Stimulated activated CD8-positive, alpha-beta memory T cell treated with anti-CD3 and anti-CD28 coated beads, Interleukin-7, amount 100 ng/mL, for 4 hours (primary cell): ENCODE results near the gene DHDH.

Experiments used
- DNase-seq, 2 donors: peaks; one replicate each; pipeline ENCODE4 v3.0.0-alpha.2; 2020; ENCODE audit warnings: low read depth in 2 of 2

Gene DHDH

DNA sequence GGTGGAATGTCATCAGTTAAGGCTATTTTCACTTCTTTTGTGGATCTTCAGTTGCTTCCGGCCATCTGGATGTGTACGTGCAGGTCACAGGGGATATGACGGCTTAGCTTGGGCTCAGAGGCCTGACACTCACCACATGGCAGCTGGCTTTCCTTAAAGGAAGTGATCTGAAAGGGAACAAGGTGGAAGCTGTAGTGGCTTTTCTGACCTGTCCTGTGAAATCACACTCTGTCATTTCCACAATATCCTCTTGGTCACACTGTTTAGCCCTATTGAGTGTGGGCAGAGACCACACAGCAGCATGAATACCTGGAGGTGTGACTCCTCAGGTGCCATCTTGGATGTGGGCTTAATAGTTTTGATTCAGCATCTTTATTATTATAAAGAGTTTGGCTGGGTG is 16.7 kb downstream of the DHDH start:
- no peak for DNase-seq

DNA sequence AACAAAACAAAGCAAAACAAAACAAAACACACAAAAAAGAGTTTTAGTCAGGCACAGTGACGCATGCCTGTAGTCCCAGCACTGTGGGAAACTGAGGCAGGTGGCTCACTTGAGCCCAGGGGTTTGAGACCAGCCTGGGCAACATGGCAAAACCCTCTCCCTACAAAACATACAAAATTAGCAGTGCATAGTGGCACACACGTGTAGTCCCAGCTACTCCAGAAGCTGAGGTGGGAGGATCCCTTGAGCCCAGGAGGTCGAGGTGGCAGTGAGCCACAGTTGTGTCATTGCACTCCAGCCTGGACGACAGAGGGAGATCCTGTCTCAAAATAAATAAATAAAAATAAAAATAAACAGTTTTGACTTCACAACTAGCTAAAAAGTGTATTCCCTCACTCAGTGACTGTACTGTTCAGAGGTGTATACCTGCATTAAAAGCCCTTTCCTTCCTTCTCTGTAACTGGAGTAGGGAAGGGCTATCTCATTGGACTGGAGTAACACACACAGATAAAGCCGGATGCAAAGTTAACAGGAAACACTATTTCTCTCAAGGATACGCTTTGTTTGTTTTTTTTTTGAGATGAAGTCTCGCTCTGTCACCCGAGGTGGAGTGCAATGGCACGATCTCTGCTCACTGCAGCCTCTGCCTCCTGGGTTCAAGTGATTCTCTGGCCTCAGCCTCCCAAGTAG is 17.5 kb downstream of the DHDH start:
- no peak for DNase-seq

DNA sequence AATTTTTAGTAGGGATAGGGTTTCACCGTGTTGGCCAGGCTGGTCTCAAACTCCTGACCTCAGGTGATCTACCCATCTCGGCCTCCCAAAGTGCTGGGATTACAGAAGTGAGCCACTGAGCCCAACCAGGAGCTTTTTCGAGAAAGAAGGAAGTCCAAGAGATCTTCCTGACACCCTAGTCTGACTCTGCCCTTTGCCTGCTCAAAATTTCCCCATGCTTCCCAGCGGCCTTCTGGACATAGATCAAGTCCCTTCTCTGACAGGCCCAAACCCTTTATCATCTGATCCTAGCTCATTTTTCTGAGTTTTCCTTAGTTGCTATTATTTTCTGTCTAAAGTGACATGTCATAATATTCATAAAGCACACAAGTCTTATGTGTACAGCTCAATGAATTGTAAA is 19.6 kb downstream of the DHDH start:
- no peak for DNase-seq

DNA sequence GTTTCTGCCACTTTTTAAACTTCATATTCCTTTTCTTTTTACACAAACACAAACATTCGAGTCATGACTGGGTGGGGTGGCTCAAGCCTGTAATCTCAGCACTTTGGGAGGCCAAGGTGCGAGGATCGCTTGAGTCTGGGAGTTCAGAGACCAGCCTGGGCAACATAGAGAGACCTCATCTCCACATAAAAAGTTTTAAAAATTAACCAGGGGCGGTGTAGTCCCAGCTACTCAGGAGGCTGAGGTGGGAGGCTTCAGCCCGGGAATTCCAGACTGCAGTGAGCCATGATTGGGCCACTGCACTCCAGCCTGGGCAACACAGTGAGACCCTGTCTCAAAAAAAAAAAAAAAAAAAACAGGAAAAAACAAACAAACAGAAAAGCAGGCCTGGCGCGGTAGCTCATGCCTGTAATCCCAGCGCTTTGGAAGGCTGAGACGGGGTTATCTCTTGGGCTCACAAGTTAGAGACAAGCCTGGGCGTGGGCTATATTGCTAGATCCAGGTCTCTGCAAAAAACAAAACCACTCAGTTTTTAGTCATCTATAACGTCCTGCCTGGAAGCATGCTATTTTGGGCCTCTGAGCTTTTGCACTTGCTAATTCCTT is 20.6 kb downstream of the DHDH start:
- no peak for DNase-seq

DNA sequence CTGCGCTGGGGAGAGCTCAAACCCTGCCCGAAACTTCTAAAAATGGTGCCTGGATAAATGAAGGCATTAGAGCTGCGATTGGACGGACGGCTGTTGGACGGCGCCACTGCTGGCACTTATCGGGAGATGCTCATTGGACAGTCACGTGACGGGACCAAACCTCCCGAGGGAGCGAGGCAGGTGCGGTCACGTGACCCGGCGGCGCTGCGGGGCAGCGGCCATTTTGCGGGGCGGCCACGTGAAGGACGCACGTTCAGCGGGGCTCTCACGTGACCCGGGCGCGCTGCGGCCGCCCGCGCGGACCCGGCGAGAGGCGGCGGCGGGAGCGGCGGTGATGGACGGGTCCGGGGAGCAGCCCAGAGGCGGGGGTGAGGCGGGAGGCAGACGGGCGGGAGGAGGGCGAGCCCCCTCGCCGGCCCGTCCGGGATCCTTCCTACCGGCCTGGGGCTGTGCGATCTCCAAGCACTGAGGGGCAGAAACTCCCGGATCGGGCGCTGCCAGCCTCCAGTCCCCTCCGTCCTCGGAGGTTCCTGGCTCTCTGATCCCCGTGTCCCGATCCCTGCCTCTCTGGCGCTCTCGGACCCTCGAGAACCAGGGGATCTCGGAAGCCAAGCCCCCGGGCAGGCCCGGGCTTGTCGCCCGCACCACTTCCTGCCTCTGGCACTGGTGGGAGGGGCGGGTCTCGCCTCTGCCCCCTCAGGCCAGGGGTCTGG is 21.3 kb downstream of the DHDH start, which contains the start of gene BAX:
TSS of gene BAX (plus strand) at position 281 of the 713 bp plus-strand sequence. CDS start at position 335, 54 bp downstream.
- DNase-seq, result peak; percentile 73 to 85

DNA sequence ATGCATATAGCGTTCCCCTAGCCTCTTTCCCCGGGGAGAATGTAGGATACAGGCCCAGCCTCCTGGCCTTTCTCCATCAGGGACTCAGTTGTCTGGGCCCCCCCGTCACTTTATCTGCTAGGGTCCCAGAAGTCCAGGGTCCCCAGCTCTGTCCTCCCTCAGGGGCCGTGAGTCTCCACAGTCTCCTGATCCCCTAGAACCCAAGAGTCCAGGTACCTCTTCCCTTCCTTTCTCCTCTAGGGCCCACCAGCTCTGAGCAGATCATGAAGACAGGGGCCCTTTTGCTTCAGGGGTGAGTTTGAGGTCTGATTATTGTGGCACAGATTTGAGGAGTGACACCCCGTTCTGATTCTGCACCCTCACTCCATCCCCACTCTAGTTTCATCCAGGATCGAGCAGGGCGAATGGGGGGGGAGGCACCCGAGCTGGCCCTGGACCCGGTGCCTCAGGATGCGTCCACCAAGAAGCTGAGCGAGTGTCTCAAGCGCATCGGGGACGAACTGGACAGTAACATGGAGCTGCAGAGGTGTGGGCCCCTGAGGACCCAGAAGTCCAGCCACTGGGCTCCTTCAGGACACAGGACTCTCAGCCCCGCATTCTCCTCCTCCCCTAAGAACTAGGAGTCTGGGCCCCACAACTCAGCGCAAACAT is 21.9 kb downstream of the DHDH start:
- DNase-seq, result no peak

DNA sequence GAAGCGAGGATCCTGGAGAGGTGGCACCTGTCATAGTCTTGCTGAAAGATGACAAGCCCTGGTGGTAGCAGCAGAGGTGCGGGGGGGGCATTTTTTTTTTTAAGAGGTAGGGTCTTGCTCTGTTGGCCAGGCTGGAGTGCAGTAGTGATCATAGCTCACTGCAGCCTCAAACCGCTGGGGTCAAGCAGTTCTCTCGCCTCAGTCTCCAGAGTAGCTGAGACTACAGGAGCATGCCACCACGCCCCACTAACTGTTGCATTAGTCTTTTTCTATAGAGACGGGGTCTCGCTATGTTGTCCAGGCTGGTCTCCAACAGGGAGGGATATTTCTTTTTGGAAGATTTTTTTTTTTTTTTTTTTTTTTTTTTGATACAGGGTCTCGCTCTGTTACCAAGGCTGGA is 24.5 kb downstream of the DHDH start:
- no peak for DNase-seq

DNA sequence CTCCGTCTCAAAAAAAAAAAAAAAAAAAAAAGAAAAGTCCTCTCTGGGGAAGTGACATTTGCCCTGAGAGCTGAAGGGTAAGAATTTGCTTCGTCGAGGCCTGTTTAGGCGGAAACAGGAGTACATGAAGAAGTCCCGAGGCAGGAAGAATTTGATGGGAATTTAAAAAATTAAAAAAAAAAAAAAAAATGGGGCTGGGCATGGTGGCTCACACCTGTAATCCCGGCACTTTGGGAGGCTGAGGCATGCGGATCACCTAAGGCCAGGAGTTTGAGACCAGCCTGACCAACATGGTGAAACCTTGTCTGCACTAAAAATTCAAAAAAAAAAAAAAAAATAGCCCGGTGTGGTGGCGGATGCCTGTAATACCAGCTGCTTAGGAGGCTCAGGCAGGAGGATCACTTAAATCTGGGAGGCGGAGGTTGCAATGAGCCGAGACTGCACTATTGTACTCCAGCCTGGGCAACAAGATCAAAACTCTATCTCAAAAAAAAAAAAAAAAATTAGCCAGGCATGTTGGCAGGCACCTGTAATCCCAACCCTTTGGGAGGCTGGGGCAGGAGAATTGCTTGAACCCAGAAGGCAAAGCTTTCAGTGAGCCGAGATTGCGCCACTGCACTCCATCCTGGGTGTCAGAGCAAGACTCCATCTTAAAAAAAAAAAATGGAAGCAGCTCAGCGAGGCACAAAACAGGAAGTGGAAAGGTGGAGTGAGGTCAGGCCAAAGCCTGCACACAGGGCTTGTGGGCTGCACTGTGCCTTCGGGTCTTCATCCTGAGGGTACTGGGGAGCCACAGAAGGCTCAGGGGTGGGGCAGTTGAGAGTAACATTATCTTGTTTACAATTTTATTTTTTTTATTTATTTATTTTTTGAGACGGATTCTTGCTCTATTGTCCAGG is 26.1 kb downstream of the DHDH start:
- DNase-seq, result no peak

DNA sequence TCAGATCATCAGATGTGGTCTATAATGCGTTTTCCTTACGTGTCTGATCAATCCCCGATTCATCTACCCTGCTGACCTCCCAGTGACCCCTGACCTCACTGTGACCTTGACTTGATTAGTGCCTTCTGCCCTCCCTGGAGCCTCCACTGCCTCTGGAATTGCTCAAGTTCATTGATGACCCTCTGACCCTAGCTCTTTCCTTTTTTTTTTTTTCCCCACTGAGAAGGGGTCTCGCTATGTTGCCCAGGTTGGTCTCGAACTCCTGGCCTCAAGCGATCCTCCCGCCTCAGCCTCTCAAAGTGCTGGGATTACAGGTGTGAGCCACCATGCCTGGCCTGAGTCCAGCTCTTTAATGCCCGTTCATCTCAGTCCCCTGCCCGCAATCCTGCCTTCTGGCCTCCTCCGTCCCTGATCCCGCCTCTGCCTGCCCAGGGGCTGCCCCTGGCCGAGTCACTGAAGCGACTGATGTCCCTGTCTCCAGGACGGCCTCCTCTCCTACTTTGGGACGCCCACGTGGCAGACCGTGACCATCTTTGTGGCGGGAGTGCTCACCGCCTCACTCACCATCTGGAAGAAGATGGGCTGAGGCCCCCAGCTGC is 27.7 kb downstream of the DHDH start:
- DNase-seq, result no peak

DNA sequence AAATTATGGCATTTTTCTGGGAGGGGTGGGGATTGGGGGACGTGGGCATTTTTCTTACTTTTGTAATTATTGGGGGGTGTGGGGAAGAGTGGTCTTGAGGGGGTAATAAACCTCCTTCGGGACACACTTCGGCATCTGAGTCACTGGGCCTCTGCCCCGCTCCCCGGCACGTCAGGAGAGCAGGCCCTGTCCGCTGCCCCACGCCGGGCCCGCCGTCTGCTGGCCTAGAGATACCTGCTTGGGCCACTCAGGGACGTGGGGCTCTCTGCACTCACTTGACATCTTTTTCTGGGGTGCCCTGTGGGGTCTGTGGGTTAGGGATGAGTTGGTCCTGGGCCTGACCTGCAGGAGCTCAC is 28.2 kb downstream of the DHDH start:
- no peak for DNase-seq

DNA sequence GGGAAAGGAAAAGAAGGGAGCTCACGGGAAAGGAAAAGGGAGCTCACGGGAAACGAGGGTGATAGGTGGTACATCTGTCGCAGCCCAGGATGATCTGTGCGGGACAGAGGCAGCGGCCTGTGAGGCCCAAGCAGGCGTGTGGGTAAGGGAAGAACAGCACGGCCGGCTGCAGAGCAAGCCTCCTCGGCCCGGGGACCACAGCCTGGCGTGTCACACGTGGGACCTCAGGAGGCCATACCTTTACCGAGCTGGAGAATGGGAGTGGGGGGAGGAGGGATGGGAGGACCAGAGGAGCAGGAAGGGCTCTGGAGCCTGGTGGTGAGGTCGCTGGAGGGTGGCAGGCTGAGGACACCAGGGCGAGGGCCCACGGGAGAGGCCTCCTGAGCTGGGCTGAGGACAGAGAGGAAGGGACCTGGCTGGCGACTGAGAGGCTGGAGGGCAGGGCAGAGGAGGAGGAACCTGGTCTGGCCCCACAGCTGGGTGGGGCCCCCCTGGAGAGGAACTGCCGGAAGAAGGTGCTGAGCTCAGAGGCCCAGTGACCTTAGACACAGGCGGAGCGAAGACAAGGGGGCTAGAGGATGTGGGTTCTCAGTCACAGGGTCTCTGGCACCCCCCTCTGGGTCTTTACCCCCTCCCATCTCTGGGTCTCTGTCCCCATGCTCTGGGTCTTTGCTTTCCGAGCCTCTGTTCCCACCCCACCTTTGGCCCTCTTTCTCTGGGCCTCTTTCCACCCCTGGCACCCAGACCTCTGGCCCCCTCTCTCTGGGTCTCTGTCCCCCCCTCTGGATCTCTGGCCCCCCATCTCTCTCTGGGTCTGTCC is 28.7 kb downstream of the DHDH start:
- DNase-seq, result peak in 1 of 2 donors; percentile 33

DNA sequence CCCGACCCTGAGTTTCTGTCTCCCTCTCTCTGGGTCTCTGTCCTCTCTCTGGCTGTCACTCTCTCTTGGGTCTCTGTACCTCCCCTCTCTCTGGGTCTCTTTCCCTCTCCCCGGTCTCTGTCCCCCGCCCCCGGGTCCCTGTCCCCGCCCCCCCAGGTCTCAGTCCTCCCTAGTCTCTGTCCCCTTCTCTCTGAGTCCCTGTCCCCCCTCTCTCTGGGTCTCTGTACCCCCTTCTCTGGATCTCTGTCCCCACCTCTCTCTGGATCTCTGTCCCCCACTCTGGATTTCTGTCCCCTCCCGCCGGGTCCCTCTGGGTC is 29.3 kb downstream of the DHDH start:
- no peak for DNase-seq

DNA sequence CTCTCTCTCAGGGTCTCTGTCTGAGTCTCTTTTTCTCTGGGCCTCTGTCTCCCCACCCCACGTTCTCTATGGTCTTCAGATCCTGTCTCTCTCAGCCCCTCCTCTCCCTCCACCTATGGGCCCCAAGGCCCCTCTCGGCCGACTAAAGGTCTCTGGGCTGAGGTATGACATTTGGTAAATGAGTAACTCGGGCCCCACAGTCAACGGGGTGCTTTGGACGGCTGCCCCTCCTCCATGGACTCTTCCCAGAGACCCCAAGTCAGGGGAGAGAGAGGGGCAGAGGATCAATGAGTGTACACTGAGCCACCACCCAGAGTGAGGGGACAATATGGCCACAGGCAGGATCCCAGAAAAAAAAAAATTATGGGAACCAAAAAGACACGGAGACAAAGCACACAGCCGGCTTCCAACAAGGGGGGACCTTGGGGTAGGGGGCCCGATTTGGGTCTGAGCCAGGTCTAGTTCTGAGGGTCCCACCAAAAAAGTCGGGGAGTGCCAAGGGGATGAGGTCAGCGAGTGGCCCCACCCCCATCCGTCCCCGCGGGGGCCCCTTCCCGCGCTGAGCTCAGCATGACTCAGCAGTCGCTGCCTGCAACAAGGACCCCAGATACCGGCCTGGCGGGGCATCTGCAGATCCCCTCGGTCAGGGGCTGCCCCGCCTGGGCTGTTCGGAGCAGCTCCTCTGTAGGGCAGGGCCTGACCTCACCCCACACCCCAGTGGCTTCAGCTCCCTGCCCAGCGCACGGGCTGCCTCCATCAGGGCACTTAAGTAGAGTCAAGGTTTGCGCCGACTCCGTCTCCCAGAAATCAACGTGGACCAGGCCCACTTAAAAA is 30.1 kb downstream of the DHDH start:
- DNase-seq, result peak; percentile 24 to 62

DNA sequence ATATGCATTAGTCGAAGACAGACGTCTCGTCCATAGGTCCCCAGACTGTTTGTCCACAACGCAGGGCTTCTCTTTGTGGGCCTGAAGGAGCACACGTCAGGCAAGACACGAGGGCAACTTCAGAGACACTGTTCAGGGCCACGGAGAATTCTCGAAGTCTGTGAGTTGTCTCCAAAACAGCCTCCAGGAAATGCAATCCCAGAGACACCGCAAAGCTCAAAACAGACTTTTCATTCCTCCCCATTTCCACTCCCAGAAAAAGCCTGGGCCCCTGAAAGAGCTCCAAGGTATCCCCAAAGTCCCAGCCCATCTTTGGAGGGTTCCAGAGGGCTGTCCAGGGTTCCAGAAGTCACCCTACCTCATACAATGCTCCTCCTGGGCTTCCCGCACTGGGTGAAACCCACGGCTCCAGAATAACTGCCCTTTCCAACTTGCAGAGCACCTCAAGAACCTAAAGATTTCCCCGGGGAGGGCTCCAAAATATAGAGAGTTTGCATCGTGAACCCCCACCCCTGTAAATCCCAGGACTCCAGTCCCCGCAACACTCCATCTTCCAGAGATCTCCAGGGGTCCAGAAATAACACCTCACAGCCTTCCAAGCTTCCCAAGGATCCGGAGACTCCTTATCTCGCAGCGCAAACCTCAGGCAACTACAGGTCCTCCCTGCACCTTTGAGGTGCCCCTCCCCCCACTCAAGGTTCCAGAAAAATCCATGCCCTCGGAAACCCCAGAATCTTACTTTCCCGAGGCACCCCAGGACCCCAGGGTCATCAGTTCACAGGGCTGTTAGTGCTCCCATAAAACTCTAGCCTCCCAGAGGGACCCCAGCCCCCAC is 30.9 kb downstream of the DHDH start:
- no peak for DNase-seq

DNA sequence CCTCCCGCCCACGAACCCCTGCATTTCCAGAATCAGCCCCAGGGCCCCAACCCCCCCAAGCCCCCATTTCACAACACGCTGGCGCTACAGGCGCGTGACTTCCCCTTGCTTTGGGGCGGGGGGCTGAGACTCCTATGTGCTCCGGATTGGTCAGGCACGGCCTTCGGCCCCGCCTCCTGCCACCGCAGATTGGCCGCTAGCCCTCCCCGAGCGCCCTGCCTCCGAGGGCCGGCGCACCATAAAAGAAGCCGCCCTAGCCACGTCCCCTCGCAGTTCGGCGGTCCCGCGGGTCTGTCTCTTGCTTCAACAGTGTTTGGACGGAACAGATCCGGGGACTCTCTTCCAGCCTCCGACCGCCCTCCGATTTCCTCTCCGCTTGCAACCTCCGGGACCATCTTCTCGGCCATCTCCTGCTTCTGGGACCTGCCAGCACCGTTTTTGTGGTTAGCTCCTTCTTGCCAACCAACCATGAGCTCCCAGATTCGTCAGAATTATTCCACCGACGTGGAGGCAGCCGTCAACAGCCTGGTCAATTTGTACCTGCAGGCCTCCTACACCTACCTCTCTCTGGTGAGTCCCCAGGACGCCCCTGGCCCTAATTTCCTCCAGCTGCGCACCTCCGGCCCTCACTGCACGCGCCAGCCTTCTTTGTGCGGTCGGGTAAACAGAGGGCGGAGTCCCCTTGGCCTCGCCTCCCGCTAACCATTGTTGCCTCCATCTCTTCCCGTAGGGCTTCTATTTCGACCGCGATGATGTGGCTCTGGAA is 31.7 kb downstream of the DHDH start, which contains the start of gene FTL:
TSS of gene FTL (plus strand) at position 270 of the 766 bp plus-strand sequence. CDS start at position 469, 199 bp downstream.
- DNase-seq, result peak; percentile 75 to 87

DNA sequence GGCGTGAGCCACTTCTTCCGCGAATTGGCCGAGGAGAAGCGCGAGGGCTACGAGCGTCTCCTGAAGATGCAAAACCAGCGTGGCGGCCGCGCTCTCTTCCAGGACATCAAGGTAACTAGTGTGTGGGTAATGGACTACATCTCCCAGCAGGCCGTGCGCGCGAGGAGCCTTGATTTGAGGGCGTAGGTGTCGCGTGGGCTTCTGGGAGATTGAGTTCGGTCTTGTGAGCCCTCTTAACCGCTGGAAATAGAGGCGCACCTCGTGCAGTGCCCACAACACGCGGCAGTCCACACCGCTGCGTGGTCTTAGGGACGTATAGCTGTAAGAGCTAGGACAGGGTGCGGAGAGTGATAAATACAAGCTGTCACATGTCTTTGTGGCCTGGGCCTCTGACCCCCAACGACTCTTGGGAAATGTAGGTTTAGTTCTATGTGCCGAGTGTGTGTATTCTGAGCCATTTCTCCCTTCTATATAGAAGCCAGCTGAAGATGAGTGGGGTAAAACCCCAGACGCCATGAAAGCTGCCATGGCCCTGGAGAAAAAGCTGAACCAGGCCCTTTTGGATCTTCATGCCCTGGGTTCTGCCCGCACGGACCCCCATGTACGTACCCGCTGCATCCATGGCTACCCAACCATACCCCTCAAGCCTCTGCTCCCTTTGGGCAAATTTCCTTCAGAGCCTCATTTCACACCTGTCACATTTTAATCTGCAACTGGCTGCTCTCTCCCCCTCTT is 32.5 kb downstream of the DHDH start:
- peak; percentile 85 to 88 for DNase-seq
